IPS-18c (cell line): ENCODE data around the gene IQGAP2.
"Not testable (repeated sequence)": the region's sequence is repeated elsewhere in the genome, so short reads cannot be mapped to it uniquely, and the experiment has no call there.

ENCODE experiments used
- H3K4me3 ChIP-seq: 2 replicates; pipeline ENCODE4 v1.7.0; 2013; ENCODE audit warnings: low read depth, mild to moderate bottlenecking, low read length, moderate library complexity; ENCODE audit not compliant: insufficient read depth
- H3K9me3 ChIP-seq: one replicate; pipeline ENCODE4 v1.6.1; 2013; ENCODE audit warnings: mild to moderate bottlenecking, low read length, moderate library complexity; ENCODE audit not compliant: control insufficient read depth, insufficient read depth

The IQGAP2 gene

DNA sequence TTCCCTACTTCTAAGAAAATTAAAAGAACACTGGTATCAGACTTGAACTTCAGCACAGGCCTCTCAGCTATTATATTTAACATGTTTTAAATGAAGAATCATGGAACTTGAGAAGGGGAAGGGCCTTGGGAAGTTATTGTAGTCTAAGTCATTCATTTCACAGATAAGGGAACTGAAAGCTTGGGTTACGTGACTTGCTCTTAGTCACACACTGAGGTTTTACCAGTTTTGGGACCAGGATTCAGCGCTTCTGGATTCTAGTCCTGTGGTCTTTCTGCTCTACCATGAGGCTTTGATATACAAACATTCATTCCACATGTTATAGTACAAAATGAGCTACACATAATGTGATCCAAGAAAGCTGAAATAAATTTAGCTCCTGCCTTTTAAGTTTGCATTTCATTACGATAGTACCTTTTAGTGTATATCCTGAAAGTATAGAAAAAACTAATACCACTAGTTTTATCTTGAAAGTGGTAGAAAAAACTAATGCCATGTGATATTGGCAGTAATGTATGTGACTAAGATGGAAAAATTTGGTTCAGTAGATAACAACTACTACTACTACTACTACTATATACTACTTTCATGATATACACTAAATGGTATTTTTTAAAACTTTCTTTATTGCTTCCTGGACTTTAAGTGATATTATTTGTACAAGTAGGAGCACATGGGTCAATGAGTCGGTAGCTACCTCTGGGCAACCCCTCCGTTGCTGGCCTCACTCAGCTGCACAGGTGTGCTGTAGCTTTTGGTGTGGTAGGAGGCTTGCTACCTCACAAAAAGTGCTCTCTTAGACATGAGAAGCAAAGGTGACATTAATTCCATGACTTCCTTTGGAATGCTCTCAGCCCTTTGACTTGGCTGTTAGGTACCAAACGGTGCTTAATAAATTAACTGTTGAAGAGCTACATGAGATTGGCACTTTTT lies 179.4 kb downstream of the IQGAP2 start:
- H3K4me3 ChIP-seq: no peak overlapping the region
- H3K9me3 ChIP-seq: no peaks in the 10 kb centered on the region

DNA sequence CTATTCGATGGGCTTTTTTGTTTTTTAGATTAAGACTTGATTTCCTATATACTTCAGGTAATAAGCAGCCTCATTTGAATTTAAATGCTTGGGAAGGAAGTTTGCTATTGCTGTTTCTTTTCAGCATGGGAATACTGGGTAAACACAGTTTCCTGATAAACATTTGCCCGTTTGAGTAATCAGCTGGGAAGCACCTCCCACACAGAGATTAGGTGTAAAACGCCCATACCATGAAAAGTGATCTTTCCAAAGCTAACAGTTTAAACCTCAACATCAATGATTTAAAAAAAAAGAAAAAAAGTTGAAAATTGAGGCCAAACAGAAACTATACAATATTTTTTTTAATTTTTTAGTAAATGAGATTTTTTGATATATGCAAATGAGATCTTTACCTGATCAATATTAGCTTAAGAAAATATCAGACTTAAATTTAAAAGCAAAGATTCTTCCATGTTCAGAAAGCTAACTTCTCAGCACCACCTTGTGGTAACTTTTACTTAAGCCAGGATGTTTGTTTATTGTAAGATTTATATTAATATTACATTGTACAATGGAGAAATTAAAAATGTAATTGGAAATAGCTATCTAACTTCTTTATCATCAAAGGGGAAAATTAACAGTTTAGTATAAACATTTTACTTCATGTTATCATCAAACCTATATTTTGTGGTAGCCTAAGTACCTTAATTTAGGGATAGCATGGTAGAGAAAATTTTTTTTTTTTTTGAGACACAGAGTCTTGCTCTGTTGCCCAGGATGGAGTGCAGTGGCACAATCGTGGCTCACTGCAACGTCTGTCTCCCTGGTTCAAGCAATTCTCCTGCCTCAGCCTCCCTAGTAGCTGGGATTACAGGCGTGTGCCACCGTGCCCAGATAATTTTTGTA lies 180.3 kb downstream of the IQGAP2 start:
- Histone ChIP-seq H3K9me3 (no peaks in the 10 kb centered on the region), H3K4me3 (no peak overlapping the region)

DNA sequence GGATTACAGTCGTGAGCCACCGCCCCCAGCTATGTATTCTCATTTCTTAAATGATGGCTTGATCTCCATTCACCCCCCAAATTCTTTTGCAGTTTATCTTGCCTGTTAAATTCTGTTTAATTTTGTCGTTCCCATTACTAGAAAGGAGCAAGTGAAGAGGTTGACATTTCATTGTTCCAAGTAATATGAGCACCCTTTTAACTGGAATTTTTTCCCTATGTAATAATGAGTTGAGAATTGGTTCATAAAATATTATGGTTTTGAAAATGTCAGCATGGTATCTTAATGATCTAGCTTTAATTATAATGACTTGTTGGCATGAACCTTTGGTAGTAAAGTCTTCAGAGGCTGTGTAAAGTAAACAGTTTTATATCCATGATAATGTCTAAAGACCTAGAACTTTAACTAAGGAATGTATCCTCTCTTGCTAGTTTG lies 182.7 kb downstream of the IQGAP2 start:
- H3K4me3 ChIP-seq: no peak overlapping the region
- no peaks in the 10 kb centered on the region for H3K9me3 ChIP-seq

DNA sequence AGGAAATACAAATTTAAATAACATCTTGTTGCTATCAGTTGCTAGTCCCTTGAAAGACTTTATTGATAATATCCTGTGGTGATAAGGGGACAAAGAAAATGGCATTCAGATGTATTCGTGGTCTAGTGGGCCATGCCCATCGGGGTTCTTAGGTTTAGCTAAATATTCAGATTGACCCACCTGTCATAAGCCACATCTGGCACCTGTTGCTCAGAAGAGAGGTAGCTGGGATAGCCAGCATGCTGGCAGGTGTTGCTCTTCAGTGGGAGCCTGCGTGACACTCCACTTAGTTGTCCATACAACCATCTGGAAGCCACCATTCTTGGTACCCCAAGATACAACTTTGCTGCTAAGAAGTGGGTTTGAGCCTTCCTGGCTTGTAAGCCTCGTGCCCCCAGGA lies 183.4 kb downstream of the IQGAP2 start:
- Histone ChIP-seq H3K4me3 (no peak overlapping the region), H3K9me3 (no peaks in the 10 kb centered on the region)

DNA sequence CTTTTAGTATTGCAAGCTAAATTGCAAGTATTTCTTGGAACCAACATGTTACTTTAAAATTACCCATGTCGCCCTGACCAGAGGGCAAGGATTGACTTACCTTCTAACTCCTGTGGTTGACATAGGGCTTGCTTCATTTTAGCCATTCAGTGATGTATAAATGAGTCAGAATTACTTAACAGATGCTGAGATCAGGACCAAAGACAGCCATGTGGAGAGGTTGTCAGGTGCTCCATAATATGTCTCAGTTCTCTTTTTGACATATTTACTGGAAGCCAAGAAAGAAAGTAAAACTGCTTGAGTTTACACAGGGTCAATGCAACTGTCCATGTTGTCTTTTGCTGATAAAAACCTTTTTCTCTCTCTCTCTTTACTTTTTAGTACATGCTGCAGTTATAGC lies 186.9 kb downstream of the IQGAP2 start:
- H3K9me3 ChIP-seq: no peaks in the 10 kb centered on the region

DNA sequence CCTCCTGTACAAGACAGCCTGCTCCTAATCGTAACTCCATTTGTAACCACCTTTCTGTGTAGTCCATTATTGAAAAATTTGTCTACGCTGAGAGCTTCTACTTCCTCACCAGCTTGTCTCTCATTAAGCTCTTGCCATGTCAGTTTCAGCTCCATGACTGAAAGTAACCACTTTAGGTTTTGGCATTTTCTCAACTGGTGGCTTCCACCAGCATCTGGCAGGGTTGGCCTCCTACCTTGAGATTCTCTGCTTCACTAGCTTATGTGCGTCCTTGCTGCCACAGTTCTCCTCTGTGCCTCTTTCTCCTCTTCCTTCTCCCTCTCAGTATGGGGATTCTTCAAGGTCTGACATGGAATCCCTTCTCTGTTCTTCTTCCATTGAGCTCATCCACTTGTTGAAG lies 188.3 kb downstream of the IQGAP2 start:
- Histone ChIP-seq H3K9me3 (no peaks in the 10 kb centered on the region), H3K4me3 (no peak overlapping the region)

More for the DNA sequence above, 186.9 kb downstream of the IQGAP2 start:
- H3K4me3 ChIP-seq: no peak overlapping the region

DNA sequence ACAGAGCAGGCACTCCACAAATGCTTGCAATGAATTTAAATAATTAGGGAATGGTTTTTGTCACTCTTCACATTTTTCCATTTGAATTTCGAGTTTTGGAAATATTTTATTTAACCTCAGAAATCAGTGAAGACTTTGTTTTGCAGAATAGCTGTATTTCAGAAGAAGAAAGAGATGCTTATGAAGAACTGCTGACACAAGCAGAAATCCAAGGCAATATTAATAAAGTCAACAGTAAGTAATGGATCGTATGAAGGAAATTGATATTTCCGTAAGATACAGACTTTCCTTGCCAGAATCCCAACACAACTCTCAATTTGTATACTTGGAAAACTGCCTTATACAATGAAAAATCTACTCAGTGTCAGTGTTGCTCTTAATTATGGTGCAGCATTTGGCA lies 189.6 kb downstream of the IQGAP2 start:
- H3K9me3 ChIP-seq: no peaks in the 10 kb centered on the region
- no peak overlapping the region for H3K4me3 ChIP-seq

DNA sequence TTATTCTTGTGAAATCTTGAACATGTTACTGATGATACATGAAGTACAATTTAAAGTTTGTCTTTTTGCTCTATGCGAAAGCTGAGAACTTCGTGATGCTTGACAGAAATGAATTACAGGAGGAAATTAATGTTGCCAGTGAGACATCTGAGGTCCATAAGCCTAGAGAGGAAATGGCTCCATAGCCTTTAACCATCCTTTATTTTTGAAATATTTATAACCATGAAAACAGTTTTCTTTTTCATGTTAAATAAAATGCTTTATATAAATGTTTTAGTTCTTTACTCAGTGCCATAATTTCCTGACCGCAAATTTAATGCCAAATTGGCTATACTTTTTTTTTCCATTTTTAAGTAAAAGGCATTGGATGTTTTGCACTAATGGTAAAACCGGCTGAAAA lies 191.0 kb downstream of the IQGAP2 start:
- Histone ChIP-seq H3K4me3 (no peak overlapping the region), H3K9me3 (no peaks in the 10 kb centered on the region)

DNA sequence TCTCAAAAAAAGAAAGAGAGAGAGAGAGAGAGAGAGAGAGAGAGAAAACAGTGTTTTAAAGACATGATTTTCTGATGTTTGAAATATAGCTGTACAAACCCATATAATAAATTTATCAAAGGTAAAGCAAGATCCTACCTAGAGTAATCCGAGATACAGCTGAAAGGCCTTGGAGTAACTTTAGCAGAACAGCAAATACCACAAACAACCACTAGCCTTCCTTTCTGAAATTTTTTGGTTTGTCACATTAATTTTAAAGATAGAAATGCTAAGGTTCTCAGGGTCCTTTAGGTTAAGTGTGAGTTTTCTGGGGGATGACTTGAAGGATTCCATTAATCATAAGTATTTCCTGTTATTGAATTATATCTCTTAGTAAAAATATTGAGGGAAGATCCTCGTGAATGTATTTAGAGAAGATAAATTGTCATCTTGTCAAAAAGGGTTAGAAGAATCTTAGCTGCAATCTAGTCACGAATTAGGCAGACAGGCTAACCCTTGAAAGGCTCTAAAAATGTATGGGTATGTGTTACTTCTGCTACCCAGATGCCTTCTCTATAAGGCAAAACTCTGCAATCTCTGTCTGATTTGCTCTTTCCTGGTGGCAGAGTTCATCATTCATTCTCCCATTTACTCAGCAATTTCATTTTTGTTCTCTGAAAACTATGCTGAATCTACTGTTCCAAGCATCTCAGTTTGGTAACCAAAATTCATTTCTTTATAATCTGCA lies 192.8 kb downstream of the IQGAP2 start:
- H3K4me3 ChIP-seq: no peak overlapping the region

DNA sequence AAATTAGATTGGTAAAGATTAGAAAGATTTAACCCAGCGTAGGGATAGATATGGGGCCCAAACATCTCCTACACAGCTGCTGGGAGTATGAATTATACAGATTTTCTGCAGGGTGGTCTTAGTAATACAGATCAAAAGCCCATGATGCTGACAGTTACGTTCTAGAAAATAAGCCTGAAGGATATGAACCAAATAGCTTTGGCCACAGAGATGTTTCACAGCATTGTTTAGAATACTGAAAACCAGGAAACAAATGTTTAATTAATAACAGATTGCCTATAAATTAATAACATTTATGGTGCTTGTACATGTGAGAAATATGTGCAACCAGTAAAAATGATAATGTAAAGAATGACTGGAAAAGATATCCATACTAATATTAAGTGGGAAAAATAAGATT lies 195.4 kb downstream of the IQGAP2 start:
- no peak overlapping the region for H3K4me3 ChIP-seq
- no peaks in the 10 kb centered on the region for H3K9me3 ChIP-seq

More for the DNA sequence above, 192.8 kb downstream of the IQGAP2 start:
- H3K9me3 ChIP-seq: no peaks in the 10 kb centered on the region

DNA sequence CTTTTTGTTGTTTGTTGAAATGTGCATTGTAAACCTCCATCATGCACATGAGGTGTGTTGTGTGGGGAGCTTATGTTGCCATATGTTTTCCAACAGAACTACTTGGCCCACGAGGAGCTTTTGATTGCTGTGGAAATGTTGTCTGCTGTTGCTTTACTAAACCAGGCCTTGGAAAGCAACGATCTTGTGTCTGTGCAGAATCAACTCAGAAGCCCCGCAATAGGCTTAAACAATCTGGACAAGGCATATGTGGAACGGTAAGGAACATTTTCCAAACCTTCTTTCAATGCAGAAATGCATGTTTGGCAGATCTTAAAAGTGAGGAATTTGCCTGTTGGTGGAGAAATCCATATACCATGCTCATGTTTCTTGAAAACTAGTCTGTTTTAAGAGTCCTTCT lies 197.6 kb downstream of the IQGAP2 start:
- H3K4me3 ChIP-seq: no peak overlapping the region
- no peaks in the 10 kb centered on the region for H3K9me3 ChIP-seq

DNA sequence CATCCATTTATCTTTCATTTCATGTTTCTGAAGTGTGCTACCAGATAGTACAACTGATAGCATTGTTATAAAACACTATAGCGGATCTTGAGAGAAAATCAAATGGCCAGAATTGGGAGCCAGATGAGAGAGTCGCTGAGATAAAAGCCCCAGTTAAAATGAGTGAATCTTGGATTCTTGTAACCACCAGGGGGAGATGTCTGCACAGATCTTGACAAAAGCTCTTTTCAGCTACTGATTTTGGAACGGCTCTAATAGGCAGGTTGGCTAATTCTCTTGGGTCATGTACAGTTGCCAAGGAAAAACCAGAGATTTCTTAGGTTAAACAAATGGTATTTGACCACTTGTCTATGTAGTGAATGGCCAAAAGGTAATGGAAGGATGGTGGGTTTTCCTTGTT lies 198.4 kb downstream of the IQGAP2 start:
- Histone ChIP-seq H3K4me3 (no peak overlapping the region), H3K9me3 (no peaks in the 10 kb centered on the region)

DNA sequence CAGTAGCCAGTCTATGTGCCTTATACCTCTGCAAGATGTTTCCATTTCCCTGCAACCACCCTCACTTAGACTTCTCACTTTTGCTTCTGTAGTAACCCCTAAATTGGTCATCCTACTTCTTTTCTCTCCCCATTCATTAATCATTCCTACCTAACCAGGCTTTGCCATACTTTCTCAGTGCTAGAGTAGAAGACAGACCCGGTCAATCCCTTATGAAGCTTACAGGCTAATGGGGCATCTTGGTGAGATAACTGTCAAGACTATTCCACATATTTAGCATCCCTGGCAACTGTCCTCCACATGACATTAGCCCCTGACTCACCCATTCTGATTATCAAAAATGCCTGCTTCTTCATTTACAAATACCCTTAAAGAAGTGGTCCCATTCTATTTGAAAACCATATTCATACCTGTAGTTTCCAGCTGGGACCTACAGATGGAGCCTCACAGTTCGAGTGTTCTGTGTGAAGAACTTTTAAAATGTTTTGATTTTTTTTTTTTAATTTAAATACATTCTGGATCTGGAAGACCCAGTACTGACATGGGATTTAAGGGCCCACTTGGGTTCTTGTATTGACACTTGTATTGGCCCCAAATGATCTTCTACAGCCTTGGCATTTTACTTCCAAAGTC lies 199.1 kb downstream of the IQGAP2 start:
- Histone ChIP-seq H3K9me3 (no peaks in the 10 kb centered on the region), H3K4me3 (no peak overlapping the region)

DNA sequence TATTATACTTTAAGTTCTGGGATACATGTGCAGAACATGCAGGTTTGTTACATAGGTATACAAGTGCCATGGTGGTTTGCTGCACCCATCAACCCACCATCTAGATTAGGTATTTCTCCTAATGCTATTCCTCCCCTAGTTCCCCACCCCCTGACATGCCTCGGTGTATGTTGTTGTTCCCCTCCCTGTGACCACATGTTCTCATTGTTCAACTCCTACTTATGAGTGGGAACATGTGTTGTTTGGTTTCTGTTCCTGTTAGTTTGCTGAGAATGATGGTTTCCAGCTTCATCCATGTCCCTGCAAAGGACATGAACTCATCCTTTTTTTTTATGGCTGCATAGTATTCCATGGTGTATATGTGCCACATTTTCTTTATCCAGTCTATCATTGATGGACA lies 200.9 kb downstream of the IQGAP2 start:
- not testable (repeated sequence) for H3K4me3 ChIP-seq, H3K9me3 ChIP-seq

DNA sequence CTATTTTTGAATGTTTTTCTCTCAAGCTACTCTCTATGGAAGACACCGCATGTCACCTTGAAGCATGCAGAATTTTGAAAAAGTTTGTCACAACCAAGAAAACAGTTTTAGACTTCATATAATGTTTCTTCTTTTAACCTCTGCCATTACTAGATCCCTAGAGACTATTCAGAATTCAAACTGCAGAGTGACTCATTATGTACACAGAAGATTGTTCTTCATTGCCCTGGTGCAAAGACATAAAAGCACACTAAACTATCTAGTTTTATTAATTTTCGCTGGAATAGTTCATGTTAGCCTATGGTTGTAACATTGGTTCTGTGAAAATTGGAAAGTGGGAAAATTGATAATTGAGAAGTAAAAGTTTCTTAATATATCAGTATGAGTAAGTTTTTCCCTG lies 201.8 kb downstream of the IQGAP2 start:
- Histone ChIP-seq H3K9me3 (no peaks in the 10 kb centered on the region), H3K4me3 (no peak overlapping the region)

DNA sequence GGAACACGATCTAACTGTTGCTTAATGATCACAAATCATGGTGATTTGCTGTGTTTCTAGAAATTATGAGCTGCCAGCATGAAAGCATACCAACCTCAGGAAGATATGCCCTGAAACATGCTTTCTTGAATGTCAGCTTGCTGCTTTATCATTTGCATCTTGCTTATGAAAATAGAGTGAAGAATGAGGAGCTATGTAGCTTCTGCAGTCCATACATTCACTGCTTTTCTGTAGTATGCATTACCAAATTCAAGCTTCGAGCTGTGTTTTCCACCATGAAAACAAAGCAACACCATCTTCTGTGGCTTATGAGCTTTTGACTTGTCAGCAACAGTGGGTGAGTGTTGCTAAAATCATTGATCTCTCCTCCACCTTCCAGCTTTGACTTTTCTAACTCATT lies 203.6 kb downstream of the IQGAP2 start:
- Histone ChIP-seq H3K9me3 (no peaks in the 10 kb centered on the region), H3K4me3 (no peak overlapping the region)

DNA sequence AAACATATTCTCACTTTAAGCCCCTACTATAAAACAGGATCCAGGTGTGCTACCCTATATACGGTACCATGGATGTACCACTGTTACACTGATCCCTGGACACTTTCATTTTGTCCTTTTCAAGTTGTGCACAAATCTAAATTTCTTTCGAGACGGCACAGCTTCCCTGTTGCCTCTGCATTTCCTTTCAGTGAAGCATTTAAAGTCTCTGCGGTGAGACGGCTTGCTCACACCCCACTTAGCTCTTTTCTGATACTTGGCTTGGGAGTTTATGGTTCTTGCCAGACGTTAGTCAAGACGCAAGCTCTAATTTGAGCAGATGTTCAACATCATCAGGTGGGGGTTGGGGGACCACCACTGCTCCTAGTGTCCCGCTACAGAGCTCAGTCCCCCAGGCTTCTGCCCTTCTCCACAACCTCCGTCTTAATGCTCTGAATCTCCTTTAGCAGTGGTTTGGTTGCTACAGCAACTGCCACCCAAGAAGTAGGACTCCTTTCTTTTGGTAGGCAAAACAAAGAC lies 204.3 kb downstream of the IQGAP2 start:
- Histone ChIP-seq H3K4me3 (no peak overlapping the region), H3K9me3 (no peaks in the 10 kb centered on the region)
